HEK293T (cell line): ENCODE data around the gene CLMN.

Experiments used
- BHLHE40 ChIP-seq: fragments of 450-650 bp; IDR thresholded peaks from 2 replicates; pipeline ENCODE4 v1.6.1; 2016; ENCODE audit warnings: mild to moderate bottlenecking, moderate library complexity, borderline replicate concordance
- FOXK2 ChIP-seq: fragments of 450-650 bp; IDR thresholded peaks from 2 replicates; pipeline ENCODE4 v1.6.1; 2016; ENCODE audit warnings: mild to moderate bottlenecking
- NFRKB ChIP-seq: fragments of 450-650 bp; IDR thresholded peaks from 2 replicates; pipeline ENCODE4 v1.6.1; 2016; ENCODE audit warnings: mild to moderate bottlenecking, moderate library complexity
- SP1 ChIP-seq: fragments of 450-650 bp; IDR thresholded peaks from 2 replicates; pipeline ENCODE4 v1.6.1; 2017
- SUZ12 ChIP-seq: fragments of 450-650 bp; IDR thresholded peaks from 2 replicates; pipeline ENCODE4 v1.6.1; 2016; ENCODE audit warnings: mild to moderate bottlenecking
- TF ChIP-seq, protein P1 (sequence below): fragments of 450-650 bp; IDR thresholded peaks from 2 replicates; pipeline ENCODE4 v1.6.1; 2016

- TF ChIP-seq NFRKB (no peak), FOXK2 (no peak), BHLHE40 (no peak), SUZ12 (no peak), SP1 (no peak)
- TF ChIP-seq, protein P1, sequence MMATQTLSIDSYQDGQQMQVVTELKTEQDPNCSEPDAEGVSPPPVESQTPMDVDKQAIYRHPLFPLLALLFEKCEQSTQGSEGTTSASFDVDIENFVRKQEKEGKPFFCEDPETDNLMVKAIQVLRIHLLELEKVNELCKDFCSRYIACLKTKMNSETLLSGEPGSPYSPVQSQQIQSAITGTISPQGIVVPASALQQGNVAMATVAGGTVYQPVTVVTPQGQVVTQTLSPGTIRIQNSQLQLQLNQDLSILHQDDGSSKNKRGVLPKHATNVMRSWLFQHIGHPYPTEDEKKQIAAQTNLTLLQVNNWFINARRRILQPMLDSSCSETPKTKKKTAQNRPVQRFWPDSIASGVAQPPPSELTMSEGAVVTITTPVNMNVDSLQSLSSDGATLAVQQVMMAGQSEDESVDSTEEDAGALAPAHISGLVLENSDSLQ, result no peak
These were observed 17.4 kb upstream of the CLMN start for GRCh38 chr14:95337041-95337595.
